K562 (cell line): ENCODE measurements around the gene ABCA7. TPM values are rescaled to one million over a fixed set of nuclear protein-coding genes. Genes with fewer than 3 reads are reported as not detected.
A peak's percentile ranks its signal among the peaks of the same experiment; 100 is the strongest.

Source experiments
- BDP1 ChIP-seq: IDR thresholded peaks from 3 replicates; pipeline ENCODE4 v1.6.1; 2011; ENCODE audit not compliant: insufficient read length, insufficient read depth
- CHD4 ChIP-seq: fragments of 200-600 bp; sonication (generic); IDR thresholded peaks from 3 replicates; pipeline ENCODE4 v1.6.1; 2012; ENCODE audit warnings: low read depth, mild to moderate bottlenecking, mixed read lengths, low read length, inconsistent platforms; ENCODE audit not compliant: insufficient read depth, insufficient replicate concordance, poor library complexity, severe bottlenecking
- EGR1 ChIP-seq: fragments of 450-650 bp; conservative IDR thresholded peaks from 2 replicates; pipeline ENCODE4 v1.6.1; 2017; ENCODE audit warnings: mild to moderate bottlenecking
- HNRNPH1 ChIP-seq: fragments of 200-400 bp; formaldehyde crosslinking; optimal IDR thresholded peaks from 2 replicates; pipeline ENCODE3; 2017; ENCODE audit warnings: low read depth, mild to moderate bottlenecking, low read length, moderate library complexity
- KDM5B ChIP-seq: fragments of 200-600 bp; sonication (generic); IDR thresholded peaks from 2 replicates; pipeline ENCODE4 v1.6.1; 2012; ENCODE audit warnings: low read depth, mild to moderate bottlenecking, moderate library complexity, low read length, control low read depth, inconsistent platforms; ENCODE audit not compliant: insufficient replicate concordance
- LARP7 ChIP-seq: fragments of 450-650 bp; IDR thresholded peaks from 2 replicates; pipeline ENCODE4 v1.6.1; 2016
- NFYB ChIP-seq: IDR thresholded peaks from 2 replicates; pipeline ENCODE4 v1.6.1; 2011; ENCODE audit warnings: mild to moderate bottlenecking, moderate library complexity; ENCODE audit not compliant: insufficient read length; ENCODE audit errors: extremely low read depth
- PCBP1 ChIP-seq: fragments of 200-400 bp; formaldehyde crosslinking; IDR thresholded peaks from 2 replicates; pipeline ENCODE4 v1.6.1; 2018; ENCODE audit warnings: mild to moderate bottlenecking, low read depth, low read length; ENCODE audit not compliant: poor library complexity, severe bottlenecking
- RAD21 ChIP-seq, 2 experiments: fragments of 250-450 bp in 1 of 2; fragments of 450-650 bp in 1 of 2; sonication (Bioruptor Pico) in 1 of 2; formaldehyde crosslinking in 1 of 2; IDR thresholded peaks in 1 of 2; conservative IDR thresholded peaks in 1 of 2; 2 replicates each; pipeline versions ENCODE4 v1.4.0 to v1.8.0; 2020 to 2022; ENCODE audit warnings: mild to moderate bottlenecking in 2 of 2, moderate library complexity in 1 of 2
- RUNX1 ChIP-seq: sonication (generic); IDR thresholded peaks from 2 replicates; pipeline ENCODE4 v1.6.1; 2016; ENCODE audit warnings: antibody characterized with exemption, low read depth
- SIRT6 ChIP-seq: IDR thresholded peaks from one replicate; pipeline ENCODE4 v1.6.1; 2012; ENCODE audit warnings: low read depth, mild to moderate bottlenecking, control low read depth, inconsistent platforms, low read length, moderate library complexity
- SNRNP70 ChIP-seq: fragments of 200-400 bp; formaldehyde crosslinking; optimal IDR thresholded peaks from 2 replicates; pipeline ENCODE3; 2017; ENCODE audit warnings: low read depth, low read length
- XRCC5 ChIP-seq: fragments of 200-400 bp; formaldehyde crosslinking; IDR thresholded peaks from 2 replicates; pipeline ENCODE4 v1.6.1; 2017; ENCODE audit warnings: low read depth, mild to moderate bottlenecking, low read length
- ZBTB7A ChIP-seq: IDR thresholded peaks from 2 replicates; pipeline ENCODE4 v1.6.1; 2011; ENCODE audit warnings: low read depth, mild to moderate bottlenecking, low read length, moderate library complexity, borderline replicate concordance; ENCODE audit not compliant: control insufficient read depth
- ZNF197 ChIP-seq: fragments of 200-800 bp; sonication (Bioruptor generic); IDR thresholded peaks from 2 replicates; pipeline ENCODE4 v1.6.1; 2016; ENCODE audit warnings: low read depth, missing genetic modification characterization, missing compliant biosample characterization
- polyA plus RNA-seq, 8 experiments: library from polyadenylated mRNA; depleted of rRNA in 4 of 8; stranded (reverse) in 5 of 8; unstranded in 3 of 8; fragments of >200 nt; fragmentation: Nextera tagmentation in 2 of 8; fragmentation: Illumina TruSeq in 1 of 8; extraction: Ambion mirVana in 2 of 8; extraction: Trizol in 1 of 8; gene quantifications; 2 replicates each; pipeline versions ENCODE4 v1.2.1 to v1.2.3, GENCODE V29; 2011 to 2014; ENCODE audit warnings: inconsistent platforms in 1 of 8, missing spikeins in 1 of 8
- total RNA-seq, 7 experiments: library from RNA; depleted of rRNA in 6 of 7; stranded (reverse); fragments of >200 nt in 6 of 7; fragmentation: Illumina TruSeq in 2 of 7; extraction: Trizol in 2 of 7; gene quantifications; 2 replicates each; pipeline versions ENCODE4 v1.2.1 to v1.2.3, GENCODE V29; 2011 to 2021; ENCODE audit warnings: low replicate concordance in 1 of 7
- TF ChIP-seq, protein P1 (sequence below), 2 experiments: fragments of 200-800 bp in 1 of 2; sonication (Bioruptor generic) in 1 of 2; sonication (generic) in 1 of 2; formaldehyde crosslinking in 1 of 2; IDR thresholded peaks in 1 of 2; conservative IDR thresholded peaks in 1 of 2; 2 replicates each; pipeline versions ENCODE4 v1.5.0 to v1.6.1; 2016 to 2020; ENCODE audit warnings: missing compliant biosample characterization in 1 of 2, missing genetic modification characterization in 1 of 2, missing genetic modification reagents in 1 of 2
- TF ChIP-seq, protein P2 (sequence below): sonication (generic); formaldehyde crosslinking; IDR thresholded peaks from 2 replicates; pipeline ENCODE4 v1.8.0; 2022; ENCODE audit warnings: missing genetic modification reagents, mild to moderate bottlenecking, borderline replicate concordance
- TF ChIP-seq, protein P3 (sequence below): fragments of 250-450 bp; sonication (Bioruptor Pico); IDR thresholded peaks from 2 replicates; pipeline ENCODE4 v1.5.0; 2021; ENCODE audit warnings: mild to moderate bottlenecking, borderline replicate concordance
- TF ChIP-seq, protein P4 (sequence below): fragments of 450-650 bp; formaldehyde crosslinking; IDR thresholded peaks from 2 replicates; pipeline ENCODE4 v1.4.0; 2020; ENCODE audit warnings: mild to moderate bottlenecking

The ABCA7 gene
- total and polyA plus RNA-seq, 9 of the 15 experiments (the other 6 are each of a cell fraction or from before 2014, with no cell fraction given), result 2.3 to 96.1 (median 31.2) TPM

DNA sequence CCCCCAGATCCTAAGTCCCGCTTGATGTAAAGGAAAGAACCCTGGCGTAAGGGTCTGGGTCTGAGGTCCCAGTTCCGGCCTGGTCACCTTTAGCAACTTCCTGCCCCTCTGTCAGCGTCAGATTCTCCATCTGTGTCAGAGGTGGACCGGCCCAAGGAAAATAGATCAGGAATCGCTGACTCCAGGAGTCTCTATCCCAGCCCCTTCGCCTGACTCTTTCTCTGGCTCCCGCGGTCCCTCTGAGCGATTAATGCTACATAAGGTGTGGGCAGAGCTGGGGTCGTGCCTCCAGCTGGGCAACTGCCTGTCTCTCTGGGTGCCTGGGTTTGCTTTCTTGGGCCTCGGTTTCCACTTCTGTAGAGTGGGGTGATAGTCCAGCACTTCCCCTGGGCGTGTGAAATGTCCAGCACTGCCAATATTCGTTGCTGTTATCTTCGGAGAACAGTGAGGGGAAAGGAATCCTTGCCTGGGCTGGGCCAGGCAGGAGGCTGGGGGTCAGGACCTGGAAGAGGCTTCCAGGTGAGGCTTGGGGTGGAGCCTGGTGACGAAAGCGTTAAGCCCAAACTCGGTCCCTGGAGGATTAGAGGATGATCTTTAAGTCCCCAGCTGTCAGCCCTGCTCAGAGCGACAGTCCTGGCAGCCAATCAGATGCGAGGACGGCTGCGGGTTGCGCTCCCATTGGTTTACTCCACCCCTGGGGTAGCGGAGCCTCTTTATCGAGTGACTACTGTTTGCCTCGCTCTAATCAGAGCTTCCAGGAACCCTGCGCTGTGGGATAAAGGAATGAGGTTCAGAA, 767 bp downstream of the ABCA7 start (continued):
- TF ChIP-seq ZBTB7A, result no peak
- no peak for TF ChIP-seq HNRNPH1
- TF ChIP-seq, protein P1, sequence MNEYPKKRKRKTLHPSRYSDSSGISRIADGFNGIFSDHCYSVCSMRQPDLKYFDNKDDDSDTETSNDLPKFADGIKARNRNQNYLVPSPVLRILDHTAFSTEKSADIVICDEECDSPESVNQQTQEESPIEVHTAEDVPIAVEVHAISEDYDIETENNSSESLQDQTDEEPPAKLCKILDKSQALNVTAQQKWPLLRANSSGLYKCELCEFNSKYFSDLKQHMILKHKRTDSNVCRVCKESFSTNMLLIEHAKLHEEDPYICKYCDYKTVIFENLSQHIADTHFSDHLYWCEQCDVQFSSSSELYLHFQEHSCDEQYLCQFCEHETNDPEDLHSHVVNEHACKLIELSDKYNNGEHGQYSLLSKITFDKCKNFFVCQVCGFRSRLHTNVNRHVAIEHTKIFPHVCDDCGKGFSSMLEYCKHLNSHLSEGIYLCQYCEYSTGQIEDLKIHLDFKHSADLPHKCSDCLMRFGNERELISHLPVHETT (CRISPR knock-in tag; conservative IDR thresholded peaks at IDR 0.05 in 1 of 2, IDR thresholded peaks at IDR 0.05 in 1 of 2), result no peak
- no peak for TF ChIP-seq PCBP1
- no peak for TF ChIP-seq EGR1
- no peak for TF ChIP-seq LARP7
- no peak for TF ChIP-seq ZNF197
- TF ChIP-seq CHD4, result peak; percentile 89
- TF ChIP-seq, protein P2, sequence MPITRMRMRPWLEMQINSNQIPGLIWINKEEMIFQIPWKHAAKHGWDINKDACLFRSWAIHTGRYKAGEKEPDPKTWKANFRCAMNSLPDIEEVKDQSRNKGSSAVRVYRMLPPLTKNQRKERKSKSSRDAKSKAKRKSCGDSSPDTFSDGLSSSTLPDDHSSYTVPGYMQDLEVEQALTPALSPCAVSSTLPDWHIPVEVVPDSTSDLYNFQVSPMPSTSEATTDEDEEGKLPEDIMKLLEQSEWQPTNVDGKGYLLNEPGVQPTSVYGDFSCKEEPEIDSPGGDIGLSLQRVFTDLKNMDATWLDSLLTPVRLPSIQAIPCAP (CRISPR knock-in tag), result no peak
- TF ChIP-seq RUNX1, result no peak
- peak; percentile 43 for TF ChIP-seq SNRNP70
- TF ChIP-seq, protein P3, sequence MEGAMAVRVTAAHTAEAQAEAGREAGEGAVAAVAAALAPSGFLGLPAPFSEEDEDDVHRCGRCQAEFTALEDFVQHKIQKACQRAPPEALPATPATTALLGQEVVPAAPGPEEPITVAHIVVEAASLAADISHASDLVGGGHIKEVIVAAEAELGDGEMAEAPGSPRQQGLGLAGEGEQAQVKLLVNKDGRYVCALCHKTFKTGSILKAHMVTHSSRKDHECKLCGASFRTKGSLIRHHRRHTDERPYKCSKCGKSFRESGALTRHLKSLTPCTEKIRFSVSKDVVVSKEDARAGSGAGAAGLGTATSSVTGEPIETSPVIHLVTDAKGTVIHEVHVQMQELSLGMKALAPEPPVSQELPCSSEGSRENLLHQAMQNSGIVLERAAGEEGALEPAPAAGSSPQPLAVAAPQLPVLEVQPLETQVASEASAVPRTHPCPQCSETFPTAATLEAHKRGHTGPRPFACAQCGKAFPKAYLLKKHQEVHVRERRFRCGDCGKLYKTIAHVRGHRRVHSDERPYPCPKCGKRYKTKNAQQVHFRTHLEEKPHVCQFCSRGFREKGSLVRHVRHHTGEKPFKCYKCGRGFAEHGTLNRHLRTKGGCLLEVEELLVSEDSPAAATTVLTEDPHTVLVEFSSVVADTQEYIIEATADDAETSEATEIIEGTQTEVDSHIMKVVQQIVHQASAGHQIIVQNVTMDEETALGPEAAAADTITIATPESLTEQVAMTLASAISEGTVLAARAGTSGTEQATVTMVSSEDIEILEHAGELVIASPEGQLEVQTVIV (CRISPR knock-in tag), result no peak
- TF ChIP-seq, protein P4, sequence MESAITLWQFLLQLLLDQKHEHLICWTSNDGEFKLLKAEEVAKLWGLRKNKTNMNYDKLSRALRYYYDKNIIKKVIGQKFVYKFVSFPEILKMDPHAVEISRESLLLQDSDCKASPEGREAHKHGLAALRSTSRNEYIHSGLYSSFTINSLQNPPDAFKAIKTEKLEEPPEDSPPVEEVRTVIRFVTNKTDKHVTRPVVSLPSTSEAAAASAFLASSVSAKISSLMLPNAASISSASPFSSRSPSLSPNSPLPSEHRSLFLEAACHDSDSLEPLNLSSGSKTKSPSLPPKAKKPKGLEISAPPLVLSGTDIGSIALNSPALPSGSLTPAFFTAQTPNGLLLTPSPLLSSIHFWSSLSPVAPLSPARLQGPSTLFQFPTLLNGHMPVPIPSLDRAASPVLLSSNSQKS (CRISPR knock-in tag), result no peak
- TF ChIP-seq BDP1, result no peak
- no peak; the same call in 1 of the 2 replicates for TF ChIP-seq XRCC5
- TF ChIP-seq KDM5B, result no peak
- TF ChIP-seq RAD21 (CRISPR knock-in tag; conservative IDR thresholded peaks at IDR 0.05 in 1 of 2, IDR thresholded peaks at IDR 0.05 in 1 of 2), result no peak
- TF ChIP-seq NFYB, result peak; percentile 99
- no peak for TF ChIP-seq SIRT6
